ENCODE results near the gene PCCA.
A peak's percentile ranks its signal among the peaks of the same experiment; 100 is the strongest.
"Not testable (repeated sequence)": the region's sequence is repeated elsewhere in the genome, so short reads cannot be mapped to it uniquely, and the experiment has no call there.

The PCCA gene

GRCh38 chr13:100541897-100542825 lies 453.3 kb downstream of the PCCA start:
- DNase-seq (ENCODE audit: low spot score) (no peak), FAIRE-seq (no peak)

- FAIRE-seq = no peak
- no peak for DNase-seq (ENCODE audit: low spot score)
Observed at GRCh38 chr13:100542826-100543156, 453.9 kb downstream of the PCCA start.

- FAIRE-seq (no peak), DNase-seq (ENCODE audit: low spot score) (no peak)
Observed at GRCh38 chr13:100543872-100544602, 455.1 kb downstream of the PCCA start.

GRCh38 chr13:100544866-100545683 lies 456.2 kb downstream of the PCCA start:
- no peak for DNase-seq (ENCODE audit: low spot score)

GRCh38 chr13:100545684-100546061 lies 456.8 kb downstream of the PCCA start:
- FAIRE-seq (no peak), DNase-seq (ENCODE audit: low spot score) (no peak)

More at GRCh38 chr13:100544866-100545683, 456.2 kb downstream of the PCCA start:
- no peak for FAIRE-seq

GRCh38 chr13:100546713-100547405 lies 458.0 kb downstream of the PCCA start:
- DNase-seq (ENCODE audit: low spot score) (no peak), FAIRE-seq (no peak)

GRCh38 chr13:100547791-100548201 lies 458.9 kb downstream of the PCCA start:
- DNase-seq (ENCODE audit: low spot score) (no peak), FAIRE-seq (no peak)

- no peak for DNase-seq (ENCODE audit: low spot score)
- FAIRE-seq = no peak
Observed at GRCh38 chr13:100549316-100549715, 460.4 kb downstream of the PCCA start.

- no peak for FAIRE-seq
Observed at GRCh38 chr13:100552755-100553154, 463.9 kb downstream of the PCCA start.

GRCh38 chr13:100559886-100560285 lies 471.0 kb downstream of the PCCA start:
- no peak for DNase-seq (ENCODE audit: low spot score)
- no peak for FAIRE-seq

More at GRCh38 chr13:100552755-100553154, 463.9 kb downstream of the PCCA start:
- DNase-seq (ENCODE audit: low spot score) = no peak

GRCh38 chr13:100560498-100561157 lies 471.7 kb downstream of the PCCA start:
- no peak for FAIRE-seq
- DNase-seq (ENCODE audit: low spot score) = no peak

GRCh38 chr13:100561158-100561499 lies 472.2 kb downstream of the PCCA start:
- no peak for FAIRE-seq
- DNase-seq (ENCODE audit: low spot score) = no peak

- no peak for DNase-seq (ENCODE audit: low spot score)
Observed at GRCh38 chr13:100561599-100562204, 472.8 kb downstream of the PCCA start.

GRCh38 chr13:100563779-100564178 lies 474.9 kb downstream of the PCCA start:
- DNase-seq (ENCODE audit: low spot score) = no peak
- no peak for FAIRE-seq

More at GRCh38 chr13:100561599-100562204, 472.8 kb downstream of the PCCA start:
- FAIRE-seq = no peak

- FAIRE-seq = no peak
- DNase-seq (ENCODE audit: low spot score) = no peak
Observed at GRCh38 chr13:100564444-100565223, 475.7 kb downstream of the PCCA start.

GRCh38 chr13:100565286-100565685 lies 476.4 kb downstream of the PCCA start:
- DNase-seq (ENCODE audit: low spot score) (no peak), FAIRE-seq (no peak)

GRCh38 chr13:100566543-100566942 lies 477.6 kb downstream of the PCCA start:
- FAIRE-seq = no peak
- DNase-seq (ENCODE audit: low spot score) = peak; percentile 25

- FAIRE-seq (no peak), DNase-seq (ENCODE audit: low spot score) (peak; percentile 50)
Observed at GRCh38 chr13:100573121-100573520, 484.2 kb downstream of the PCCA start.

- DNase-seq (ENCODE audit: low spot score); FAIRE-seq: not testable (repeated sequence)
Observed at GRCh38 chr13:100577239-100577638, 488.3 kb downstream of the PCCA start.

All from RCC 7860 (cell line).